Thoracic aorta (tissue), 2 donors: ENCODE measurements around the gene DHRS12. TPM values are rescaled to one million over a fixed set of nuclear protein-coding genes. Genes with fewer than 3 reads are reported as not detected.
A peak's percentile ranks its signal among the peaks of the same experiment; 100 is the strongest.

Experiments
- ATAC-seq: fragments of 150-250 bp; one replicate; pipeline ENCODE4 v1.8.0; 2017; ENCODE audit warnings: low read depth; ENCODE audit not compliant: insufficient number of reproducible peaks, low FRiP score
- DNase-seq: peaks from one replicate; pipeline ENCODE4 v3.0.0-alpha.2; 2020; ENCODE audit warnings: low spot score
- H3K27ac ChIP-seq, 2 donors: fragments of 200-600 bp; sonication (generic); 1 replicate in 1 of 2; 2 replicates in 1 of 2; pipeline ENCODE4 v1.5.1; 2016; ENCODE audit warnings: mild to moderate bottlenecking in 2 of 2, moderate library complexity in 2 of 2
- H3K27me3 ChIP-seq: fragments of 200-600 bp; sonication (generic); replicated peaks from 2 replicates; pipeline ENCODE4 v1.6.0; 2016; ENCODE audit warnings: mild to moderate bottlenecking; ENCODE audit not compliant: insufficient read depth
- H3K36me3 ChIP-seq: fragments of 200-600 bp; sonication (generic); one replicate; pipeline ENCODE4 v1.5.1; 2016
- H3K4me1 ChIP-seq, 2 donors: fragments of 200-600 bp; sonication (generic); 1 replicate in 1 of 2; 2 replicates in 1 of 2; pipeline versions ENCODE4 v1.5.1 to v1.6.0; 2016; ENCODE audit warnings: low read depth in 2 of 2, mild to moderate bottlenecking in 1 of 2; ENCODE audit not compliant: control insufficient read depth in 1 of 2
- H3K4me3 ChIP-seq: fragments of 200-600 bp; sonication (generic); 2 replicates; pipeline ENCODE4 v1.5.1; 2016; ENCODE audit warnings: mild to moderate bottlenecking
- H3K9me3 ChIP-seq: fragments of 200-600 bp; sonication (generic); 2 replicates; pipeline ENCODE4 v1.5.1; 2016
- total RNA-seq, 2 donors: library from RNA; depleted of rRNA; stranded (reverse); fragments of >200 nt; gene quantifications; one replicate each; pipeline versions ENCODE4 v1.1.0 to v1.2.3, GENCODE V29; 2016
- TF ChIP-seq, protein P1 (sequence below): fragments of 200-600 bp; sonication (generic); IDR thresholded peaks from one replicate; pipeline ENCODE4 v1.5.1; 2019; ENCODE audit warnings: antibody characterized with exemption

DHRS12 gene
- total RNA-seq, 2 donors from 2014 or later: 4.9 to 13.3 TPM

DNA sequence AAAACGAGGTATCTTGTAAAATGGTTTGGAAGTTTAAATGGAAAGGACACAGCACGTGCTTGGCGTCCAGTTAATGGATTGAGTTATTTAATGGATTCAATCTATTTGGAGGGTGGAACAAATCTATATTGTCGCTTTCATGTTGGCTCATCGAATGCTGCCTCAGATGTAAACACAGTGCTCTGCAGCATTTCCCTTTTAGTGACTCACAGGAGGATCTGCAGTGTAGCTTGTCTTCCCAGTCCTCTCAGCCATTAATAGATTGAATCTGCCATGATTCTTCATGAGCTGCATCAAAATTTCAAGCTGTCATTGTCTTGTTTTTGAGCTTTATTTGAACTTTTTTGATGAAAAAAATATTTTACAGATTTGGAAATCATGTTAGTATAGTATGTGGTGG is 44.7 kb downstream of the DHRS12 start:
- DNase-seq (no peak), ATAC-seq (no peak)
- Histone ChIP-seq H3K27ac (no peak overlapping the region), H3K36me3 (peaks cover 12% of the 10 kb centered on the region), H3K9me3 (no peaks in the 10 kb centered on the region), H3K4me1 (peaks cover 5 to 8% of the 10 kb centered on the region in 2 donors), H3K4me3 (no peak overlapping the region), H3K27me3 (no peaks in the 10 kb centered on the region)
- TF ChIP-seq, protein P1, sequence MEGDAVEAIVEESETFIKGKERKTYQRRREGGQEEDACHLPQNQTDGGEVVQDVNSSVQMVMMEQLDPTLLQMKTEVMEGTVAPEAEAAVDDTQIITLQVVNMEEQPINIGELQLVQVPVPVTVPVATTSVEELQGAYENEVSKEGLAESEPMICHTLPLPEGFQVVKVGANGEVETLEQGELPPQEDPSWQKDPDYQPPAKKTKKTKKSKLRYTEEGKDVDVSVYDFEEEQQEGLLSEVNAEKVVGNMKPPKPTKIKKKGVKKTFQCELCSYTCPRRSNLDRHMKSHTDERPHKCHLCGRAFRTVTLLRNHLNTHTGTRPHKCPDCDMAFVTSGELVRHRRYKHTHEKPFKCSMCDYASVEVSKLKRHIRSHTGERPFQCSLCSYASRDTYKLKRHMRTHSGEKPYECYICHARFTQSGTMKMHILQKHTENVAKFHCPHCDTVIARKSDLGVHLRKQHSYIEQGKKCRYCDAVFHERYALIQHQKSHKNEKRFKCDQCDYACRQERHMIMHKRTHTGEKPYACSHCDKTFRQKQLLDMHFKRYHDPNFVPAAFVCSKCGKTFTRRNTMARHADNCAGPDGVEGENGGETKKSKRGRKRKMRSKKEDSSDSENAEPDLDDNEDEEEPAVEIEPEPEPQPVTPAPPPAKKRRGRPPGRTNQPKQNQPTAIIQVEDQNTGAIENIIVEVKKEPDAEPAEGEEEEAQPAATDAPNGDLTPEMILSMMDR: no peak

DNA sequence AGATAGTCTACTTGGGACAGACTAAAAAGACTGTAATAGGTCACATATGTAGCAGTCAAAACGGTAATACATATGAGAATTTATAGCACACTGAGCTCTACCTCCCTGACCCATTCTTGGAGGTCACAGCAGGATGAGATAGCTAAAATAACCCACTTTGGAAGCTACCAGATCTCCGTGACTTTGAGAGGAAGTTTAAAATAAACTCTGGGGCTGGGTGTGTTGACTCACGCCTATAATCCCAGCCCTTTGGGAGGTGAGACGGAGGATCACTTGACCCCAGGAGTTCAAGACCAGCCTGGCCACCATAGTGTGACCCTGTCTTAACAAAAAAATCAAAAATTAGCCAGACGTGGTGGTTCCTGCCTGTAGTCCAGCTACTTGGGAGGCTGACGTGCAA is 45.3 kb downstream of the DHRS12 start:
- H3K4me3 ChIP-seq: no peak overlapping the region
- peaks cover 0 to 3% of the 10 kb centered on the region in 2 donors for H3K4me1 ChIP-seq
- DNase-seq (no peak), ATAC-seq (no peak)
- TF ChIP-seq, protein P1: no peak
- H3K9me3 ChIP-seq: no peaks in the 10 kb centered on the region
- no peak overlapping the region for H3K27ac ChIP-seq
- H3K27me3 ChIP-seq: no peaks in the 10 kb centered on the region
- H3K36me3 ChIP-seq: peaks cover 12% of the 10 kb centered on the region

DNA sequence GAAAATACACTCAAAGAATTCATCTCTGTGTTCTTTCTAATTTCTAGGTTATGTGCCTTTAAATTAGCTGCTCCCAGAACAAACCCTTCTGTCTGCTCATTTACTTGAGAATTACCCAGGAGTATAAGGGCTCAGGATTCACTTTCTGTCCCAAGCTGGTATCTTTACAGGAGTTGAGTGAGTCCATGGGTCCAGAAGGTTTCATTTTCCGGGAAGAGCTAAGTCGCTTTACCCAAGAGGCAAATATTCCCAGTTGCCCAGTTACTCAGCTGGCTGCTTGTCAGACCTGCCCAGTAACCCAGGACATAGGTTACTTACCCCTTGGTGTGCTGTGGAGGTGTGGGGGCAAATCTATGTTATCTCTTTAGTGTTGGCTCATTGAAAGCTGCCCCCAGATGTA is 47.3 kb downstream of the DHRS12 start:
- Histone ChIP-seq H3K4me1 (no peaks in the 10 kb centered on the region), H3K36me3 (peaks cover 22% of the 10 kb centered on the region), H3K9me3 (no peaks in the 10 kb centered on the region), H3K27ac (no peak overlapping the region), H3K4me3 (no peak overlapping the region), H3K27me3 (no peaks in the 10 kb centered on the region)
- TF ChIP-seq, protein P1: no peak
- no peak for DNase-seq
- ATAC-seq: no peak

DNA sequence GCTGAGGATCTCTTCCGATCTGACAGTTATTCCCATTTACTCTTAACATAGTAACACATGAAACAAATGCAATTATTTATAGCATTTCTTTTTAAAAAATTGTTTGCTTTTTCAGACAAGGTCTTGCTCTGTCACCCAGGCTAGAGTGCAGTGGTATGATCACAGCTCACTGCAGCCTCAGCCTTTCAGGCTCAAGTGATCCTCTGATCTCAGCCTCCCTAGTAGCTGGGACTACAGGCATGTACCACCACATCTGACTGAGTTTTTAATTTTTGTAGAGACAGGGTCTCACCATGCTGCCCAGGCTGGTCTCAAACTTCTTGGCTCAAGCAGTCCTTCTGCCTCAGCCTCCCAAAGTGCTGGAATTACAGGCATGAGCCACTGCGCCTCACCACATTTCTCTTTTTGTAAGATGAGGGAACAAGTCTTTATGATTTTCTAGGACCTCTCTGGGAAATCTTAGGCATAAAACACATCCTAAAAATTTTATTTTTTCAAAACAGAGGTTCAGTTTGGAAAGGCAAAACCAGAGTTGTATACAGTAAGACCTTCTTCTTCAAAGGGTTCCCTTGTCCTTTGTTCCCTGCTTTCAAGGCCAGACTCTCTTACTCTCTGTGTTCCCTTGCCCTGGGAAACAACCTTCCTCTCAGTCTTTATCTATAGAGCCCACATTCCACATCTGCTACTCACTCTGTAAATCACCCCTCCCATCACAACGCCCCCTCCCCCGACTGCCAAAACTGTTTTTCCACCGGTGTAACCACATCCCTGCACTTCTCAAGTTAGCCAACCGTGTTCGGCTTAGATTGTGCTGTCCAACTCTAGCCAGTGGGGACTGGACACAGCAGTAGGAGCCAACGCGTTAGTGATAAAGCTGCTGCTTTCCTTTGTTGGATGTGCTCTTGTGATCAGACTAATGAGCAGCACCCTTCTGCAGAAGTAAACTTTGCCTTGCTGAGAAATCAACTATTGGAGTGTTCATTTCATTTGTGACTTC is 56.2 kb downstream of the DHRS12 start:
- Histone ChIP-seq H3K27ac (peak overlapping the region in 1 of 2 donors; percentile 25), H3K4me3 (no peak overlapping the region), H3K36me3 (peaks cover 7% of the 10 kb centered on the region), H3K9me3 (peaks cover 11% of the 10 kb centered on the region), H3K4me1 (peaks cover 0 to 16% of the 10 kb centered on the region in 2 donors), H3K27me3 (no peaks in the 10 kb centered on the region)
- TF ChIP-seq, protein P1: no peak
- ATAC-seq (no peak), DNase-seq (no peak)

DNA sequence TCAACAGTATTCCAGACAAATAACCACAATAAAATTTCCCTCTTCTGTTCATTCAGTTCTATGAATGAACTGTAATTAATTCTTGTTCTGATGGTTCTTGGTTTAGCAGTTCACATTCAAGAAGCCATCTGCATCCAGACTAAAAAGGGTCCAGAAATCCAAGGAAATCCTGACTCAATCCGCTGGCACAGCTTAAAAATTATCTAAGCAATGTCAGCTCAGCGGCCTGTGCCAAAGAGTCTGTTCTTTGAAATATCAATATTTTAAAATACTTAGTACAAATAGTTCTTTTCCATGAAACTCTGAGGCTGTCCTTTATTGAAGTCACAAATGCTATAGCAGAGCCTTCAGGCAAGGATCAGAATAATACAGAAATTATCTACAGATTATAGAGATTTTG is 57.2 kb downstream of the DHRS12 start:
- Histone ChIP-seq H3K36me3 (no peaks in the 10 kb centered on the region), H3K4me1 (peaks cover 0 to 16% of the 10 kb centered on the region in 2 donors), H3K4me3 (no peak overlapping the region), H3K27me3 (no peaks in the 10 kb centered on the region), H3K27ac (no peak overlapping the region), H3K9me3 (peaks cover 11% of the 10 kb centered on the region)
- ATAC-seq (no peak), DNase-seq (no peak)
- TF ChIP-seq, protein P1: no peak
